Adrenal gland (tissue), 5 donors: ENCODE measurements around the gene PAGE2.

Experiments used
- POLR2A ChIP-seq, 2 donors: fragments of 450-650 bp; IDR thresholded peaks; one replicate each; pipeline ENCODE4 v1.6.1; 2017; ENCODE audit warnings: antibody characterized with exemption in 2 of 2, mild to moderate bottlenecking in 2 of 2, moderate library complexity in 1 of 2
- TF ChIP-seq, protein P1 (sequence below), 6 experiments: fragments of 450-650 bp in 4 of 6; fragments of 200-600 bp in 2 of 6; sonication (generic) in 1 of 6; IDR thresholded peaks; 1 replicate in 5 of 6; 2 replicates in 1 of 6; pipeline versions ENCODE4 v1.5.1 to v1.8.0; 2016 to 2021; ENCODE audit warnings: antibody characterized with exemption in 6 of 6, mild to moderate bottlenecking in 2 of 6, moderate library complexity in 1 of 6
- donor health status: DM: no; HTN: no; CAD: no.

- TF ChIP-seq POLR2A (IDR thresholded peaks at IDR 0.05), result no peak
- TF ChIP-seq, protein P1, sequence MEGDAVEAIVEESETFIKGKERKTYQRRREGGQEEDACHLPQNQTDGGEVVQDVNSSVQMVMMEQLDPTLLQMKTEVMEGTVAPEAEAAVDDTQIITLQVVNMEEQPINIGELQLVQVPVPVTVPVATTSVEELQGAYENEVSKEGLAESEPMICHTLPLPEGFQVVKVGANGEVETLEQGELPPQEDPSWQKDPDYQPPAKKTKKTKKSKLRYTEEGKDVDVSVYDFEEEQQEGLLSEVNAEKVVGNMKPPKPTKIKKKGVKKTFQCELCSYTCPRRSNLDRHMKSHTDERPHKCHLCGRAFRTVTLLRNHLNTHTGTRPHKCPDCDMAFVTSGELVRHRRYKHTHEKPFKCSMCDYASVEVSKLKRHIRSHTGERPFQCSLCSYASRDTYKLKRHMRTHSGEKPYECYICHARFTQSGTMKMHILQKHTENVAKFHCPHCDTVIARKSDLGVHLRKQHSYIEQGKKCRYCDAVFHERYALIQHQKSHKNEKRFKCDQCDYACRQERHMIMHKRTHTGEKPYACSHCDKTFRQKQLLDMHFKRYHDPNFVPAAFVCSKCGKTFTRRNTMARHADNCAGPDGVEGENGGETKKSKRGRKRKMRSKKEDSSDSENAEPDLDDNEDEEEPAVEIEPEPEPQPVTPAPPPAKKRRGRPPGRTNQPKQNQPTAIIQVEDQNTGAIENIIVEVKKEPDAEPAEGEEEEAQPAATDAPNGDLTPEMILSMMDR (IDR thresholded peaks at IDR 0.05), result no peak
Observed at GRCh38 chrX:55099162-55099561, 10.3 kb downstream of the PAGE2 start.
